GM18502 (cell line): ENCODE measurements around the gene PPP2R3B.
"Not testable (repeated sequence)": the region's sequence is repeated elsewhere in the genome, so short reads cannot be mapped to it uniquely, and the experiment has no call there.

Source experiments
- ATAC-seq: cut with Tn5 transposase; IDR thresholded peaks from one replicate; pipeline ENCODE4 v1.9.1; 2021; ENCODE audit warnings: mild to moderate bottlenecking; ENCODE audit not compliant: unreplicated experiment, poor library complexity

Gene PPP2R3B, protein sequence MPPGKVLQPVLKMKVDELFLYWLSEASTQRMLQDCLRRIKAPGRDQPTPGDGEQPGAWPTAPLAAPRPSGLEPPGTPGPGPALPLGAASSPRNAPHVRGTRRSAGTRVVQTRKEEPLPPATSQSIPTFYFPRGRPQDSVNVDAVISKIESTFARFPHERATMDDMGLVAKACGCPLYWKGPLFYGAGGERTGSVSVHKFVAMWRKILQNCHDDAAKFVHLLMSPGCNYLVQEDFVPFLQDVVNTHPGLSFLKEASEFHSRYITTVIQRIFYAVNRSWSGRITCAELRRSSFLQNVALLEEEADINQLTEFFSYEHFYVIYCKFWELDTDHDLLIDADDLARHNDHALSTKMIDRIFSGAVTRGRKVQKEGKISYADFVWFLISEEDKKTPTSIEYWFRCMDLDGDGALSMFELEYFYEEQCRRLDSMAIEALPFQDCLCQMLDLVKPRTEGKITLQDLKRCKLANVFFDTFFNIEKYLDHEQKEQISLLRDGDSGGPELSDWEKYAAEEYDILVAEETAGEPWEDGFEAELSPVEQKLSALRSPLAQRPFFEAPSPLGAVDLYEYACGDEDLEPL

DNA sequence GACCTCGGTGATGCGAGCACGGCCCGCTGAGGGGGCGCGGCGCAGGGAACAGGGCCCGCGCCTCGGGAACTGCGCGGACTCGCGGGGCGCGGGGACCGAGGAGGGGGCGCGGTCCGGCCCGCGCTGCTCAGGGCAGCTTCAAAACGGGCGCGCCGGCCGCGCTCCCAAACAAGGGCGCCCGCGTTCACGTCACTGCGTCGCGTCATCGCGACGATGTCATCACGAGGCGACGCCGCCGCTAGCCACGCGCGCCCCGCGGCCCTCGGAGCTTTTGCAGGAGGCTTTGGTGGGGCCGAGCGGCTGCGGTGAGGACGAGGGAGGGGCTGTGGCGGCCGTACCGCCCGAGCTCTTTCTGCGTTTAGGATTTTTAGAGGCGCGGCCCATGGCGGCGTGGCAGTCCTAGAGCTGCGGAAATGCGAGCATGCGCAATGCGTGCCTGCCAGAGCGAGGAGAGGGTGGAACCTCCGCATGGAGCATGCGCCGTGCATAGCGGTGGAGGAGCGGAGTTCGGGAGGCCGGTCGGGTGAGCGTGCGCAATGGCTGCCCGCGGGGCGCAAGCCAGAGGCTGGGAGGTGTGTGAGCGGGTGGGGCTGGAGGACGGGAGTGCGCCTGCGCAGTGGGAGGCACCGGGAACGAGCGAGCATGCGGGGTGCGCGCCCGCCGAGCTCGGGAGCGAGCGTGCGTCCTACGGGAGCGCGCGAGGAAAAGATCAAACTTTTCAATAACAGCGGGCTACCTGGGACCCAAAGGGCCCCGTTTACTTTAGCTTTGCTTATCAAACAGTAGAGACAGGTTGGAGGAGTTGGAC, at the start of gene PPP2R3B:
TSS of gene PPP2R3B (minus strand) at position 140 of the 808 bp plus-strand sequence. CDS start 216 bp downstream, outside the sequence.
- ATAC-seq, result peak; percentile 94

GRCh38 chrX:435536-436122, 48.9 kb upstream of the PPP2R3B start:
- ATAC-seq, result no peak

DNA sequence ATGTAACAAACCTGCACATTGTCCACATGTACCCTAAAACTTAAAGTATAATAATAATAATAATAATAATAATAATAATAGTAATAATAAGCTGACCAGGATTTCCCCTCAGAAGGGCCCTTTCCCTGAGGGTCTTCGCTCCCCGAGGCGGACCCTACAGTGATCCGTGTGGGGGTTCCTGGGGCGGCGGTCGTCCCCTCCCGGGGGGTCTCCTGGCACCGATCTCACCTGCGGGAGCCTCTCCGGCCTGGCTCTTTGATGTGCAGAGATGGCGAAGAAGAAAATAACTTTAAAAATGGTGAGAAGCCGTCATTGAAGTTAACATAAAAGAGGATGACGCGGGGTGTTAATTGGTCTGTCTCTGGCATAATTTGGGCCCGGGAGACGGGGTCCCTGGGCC, 48.2 kb upstream of the PPP2R3B start:
- ATAC-seq, result no peak

- no peak for ATAC-seq
Observed at GRCh38 chrX:433771-434170, 47.1 kb upstream of the PPP2R3B start.

GRCh38 chrX:432666-433065, 46.0 kb upstream of the PPP2R3B start:
- ATAC-seq, result not testable (repeated sequence)

- no peak for ATAC-seq
Observed at GRCh38 chrX:431492-432111, 44.9 kb upstream of the PPP2R3B start.

- ATAC-seq, result no peak
Observed at GRCh38 chrX:431056-431455, 44.3 kb upstream of the PPP2R3B start.

- ATAC-seq, result no peak
Observed at GRCh38 chrX:429266-429825, 42.6 kb upstream of the PPP2R3B start.

GRCh38 chrX:427812-428725, 41.4 kb upstream of the PPP2R3B start:
- no peak for ATAC-seq

GRCh38 chrX:426881-427280, 40.2 kb upstream of the PPP2R3B start:
- no peak for ATAC-seq

DNA sequence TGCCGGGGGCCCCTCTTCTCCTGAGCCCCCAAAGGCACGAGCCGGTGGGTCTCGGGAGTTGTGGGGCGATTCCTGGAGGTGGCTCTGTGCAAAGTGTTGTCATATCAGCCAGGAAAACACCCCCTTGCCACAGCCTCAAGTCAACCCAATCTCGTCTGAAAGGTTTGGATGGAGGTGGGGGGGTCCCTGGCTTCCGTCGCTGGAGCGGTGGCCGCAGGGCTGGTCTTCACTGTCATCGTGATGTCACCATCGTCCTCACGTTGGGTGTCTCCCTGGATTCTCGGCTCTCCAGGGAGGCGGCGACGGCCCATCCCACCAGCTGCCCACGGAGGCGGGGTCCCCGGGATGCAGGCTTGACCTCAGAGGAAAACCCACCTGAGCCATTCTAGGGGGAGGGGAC, 38.3 kb upstream of the PPP2R3B start:
- ATAC-seq, result no peak

DNA sequence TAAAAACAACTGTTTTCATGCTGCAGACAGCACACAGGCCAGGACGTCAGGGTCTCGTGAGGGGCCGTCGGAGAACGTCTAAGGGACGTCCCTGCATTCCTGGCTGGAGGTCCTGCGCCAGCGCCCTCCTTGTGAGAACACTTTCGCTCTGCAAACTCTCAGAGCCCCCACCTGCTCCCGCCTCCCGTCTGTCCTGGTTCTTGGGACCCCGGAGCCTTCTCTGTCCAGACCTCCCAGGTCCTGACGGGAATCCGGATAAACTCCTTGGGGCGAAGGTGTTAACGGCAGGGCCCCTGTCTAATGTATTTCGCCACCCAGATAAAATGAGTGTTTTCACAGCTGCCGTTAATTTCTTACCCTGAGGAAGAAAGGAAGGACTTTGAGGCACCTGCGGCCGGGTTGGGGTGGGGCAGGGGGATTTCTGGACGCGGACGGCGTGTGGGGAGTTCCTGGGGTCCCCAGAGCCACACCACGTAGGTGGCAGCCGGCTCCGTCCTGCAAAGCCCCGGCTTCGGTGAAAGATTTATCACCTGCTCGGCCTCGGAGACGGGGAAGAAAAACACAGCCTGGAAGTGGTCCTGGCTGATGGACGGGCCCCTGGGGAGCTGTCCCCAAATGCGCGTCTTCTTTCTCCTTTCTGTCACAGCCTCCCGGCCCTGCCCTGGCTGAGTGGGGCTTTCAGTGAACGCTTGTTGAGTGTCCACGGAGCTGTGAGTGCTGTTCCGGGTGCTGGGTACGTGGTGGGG, 35.1 kb upstream of the PPP2R3B start:
- ATAC-seq, result no peak

DNA sequence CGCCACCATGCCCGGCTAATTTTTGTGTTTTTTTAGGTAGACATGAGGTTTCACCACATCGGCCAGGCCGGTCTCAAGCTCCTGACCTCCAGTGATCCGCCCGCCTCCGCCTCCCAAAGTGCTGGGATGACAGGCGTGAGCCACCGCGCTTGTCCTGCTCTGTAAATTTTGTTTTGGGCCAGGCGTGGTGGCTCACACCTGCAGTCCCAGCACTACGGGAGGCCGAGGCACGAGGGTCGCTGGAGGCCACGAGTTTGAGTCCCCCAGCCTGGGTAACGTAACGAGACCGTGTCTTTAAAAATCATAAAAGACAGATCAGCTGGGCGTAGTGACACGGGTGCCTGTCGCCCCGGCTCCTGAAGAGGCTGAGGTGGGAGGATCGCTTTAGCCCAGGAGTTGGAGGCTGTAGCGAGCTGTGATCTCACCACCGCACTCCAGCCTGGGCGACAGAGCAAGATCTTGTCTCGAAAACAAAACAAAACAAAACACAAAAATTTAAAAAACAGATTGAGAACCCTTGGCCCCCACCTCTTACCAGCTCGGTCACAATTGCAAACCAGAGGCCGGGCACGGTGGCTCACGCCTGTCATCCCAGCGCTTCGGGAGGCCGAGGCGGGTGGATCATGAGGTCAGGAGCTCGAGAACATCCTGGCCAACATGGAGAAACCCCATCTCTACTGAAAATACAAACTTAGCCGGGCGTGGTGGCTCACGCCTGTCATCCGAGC, 34.0 kb upstream of the PPP2R3B start:
- ATAC-seq, result no peak

- no peak for ATAC-seq
Observed at GRCh38 chrX:418927-419729, 32.4 kb upstream of the PPP2R3B start.

- ATAC-seq, result not testable (repeated sequence)
Observed at GRCh38 chrX:415498-415897, 28.8 kb upstream of the PPP2R3B start.

DNA sequence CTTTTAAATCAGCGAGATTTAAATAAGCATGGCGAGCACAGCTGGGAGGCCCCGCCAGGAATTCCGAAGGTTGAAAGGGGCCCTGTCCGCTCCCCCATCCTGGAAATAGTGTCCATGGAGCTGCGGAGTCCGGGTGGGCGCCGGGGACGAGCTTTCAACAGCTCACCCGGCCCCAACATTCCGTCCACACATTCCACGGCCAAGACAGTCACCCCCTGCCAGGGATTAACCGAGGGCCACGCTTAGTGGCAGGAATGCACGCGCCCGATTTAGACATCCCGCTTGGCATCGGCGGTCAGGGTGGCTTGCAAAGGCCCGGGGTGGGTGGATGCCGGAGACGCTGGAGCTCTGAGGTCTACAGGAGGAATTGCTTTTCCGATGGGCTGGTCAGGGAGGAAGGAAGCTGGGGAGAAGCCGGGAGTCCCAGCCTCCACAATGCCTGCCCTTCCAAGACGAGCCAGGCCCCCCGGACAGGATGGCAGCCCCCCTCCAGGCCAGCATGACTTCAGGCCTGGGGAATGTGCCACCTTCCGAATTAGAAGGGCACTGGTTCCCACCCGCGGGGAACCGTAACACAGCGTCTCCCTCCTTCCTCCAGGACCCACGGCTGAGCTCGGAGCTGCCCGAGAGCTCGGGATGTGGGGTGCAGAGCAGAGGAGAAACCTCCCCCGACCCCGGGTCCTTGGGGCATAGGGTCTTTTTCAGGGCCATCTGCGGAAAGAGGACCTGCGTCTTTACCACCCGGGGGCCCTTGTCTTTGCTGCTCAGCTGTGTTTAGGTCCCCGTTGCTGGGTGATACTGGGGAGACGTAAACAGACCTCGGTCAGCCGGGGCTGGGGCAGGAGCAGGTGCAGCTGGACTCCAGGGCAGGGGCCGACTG, 26.9 kb upstream of the PPP2R3B start:
- no peak for ATAC-seq
